Endothelial cell of umbilical vein (primary cell): ENCODE measurements around the gene SYNE1. TPM values are rescaled to one million over a fixed set of nuclear protein-coding genes. Genes with fewer than 3 reads are reported as not detected.

Experiments
- BruUV-seq: library from RNA; stranded (reverse); fragments of 400-500 nt; replicated peaks from 2 replicates; lab custom pipeline; 2021; lab: Mats Ljungman, UMichigan
- CTCF ChIA-PET: fragments of 300-600, 350-600 bp; sonication (Branson Sonifier 250); formaldehyde crosslinking; loops from one replicate; lab custom pipeline; 2021; ENCODE audit warnings: antibody characterized with exemption, inconsistent platforms; lab: Charles Lee
- POLR2A ChIA-PET: fragments of 300-600, 350-600 bp; sonication (Branson Sonifier 250); formaldehyde crosslinking; loops from one replicate; lab custom pipeline; 2021; ENCODE audit warnings: antibody characterized with exemption, inconsistent platforms; lab: Charles Lee
- DNase-seq: peaks from one replicate; pipeline ENCODE4 v3.0.0-alpha.2; 2011; ENCODE audit warnings: low read depth, low spot score
- FAIRE-seq: peaks from 2 replicates; lab custom pipeline; 2011; peaks lifted over from hg19 to GRCh38; lab: Jason Lieb, UNC
- H2AFZ ChIP-seq: 2 replicates; pipeline ENCODE4 v1.6.0; 2012; ENCODE audit warnings: low read depth, low read length, control low read depth, inconsistent platforms
- H3K27ac ChIP-seq: 2 replicates; pipeline ENCODE4 v1.5.1; 2011; ENCODE audit warnings: low read depth, mild to moderate bottlenecking, control low read depth, low read length, moderate library complexity; ENCODE audit not compliant: insufficient read depth
- H3K27me3 ChIP-seq, 2 experiments: 2 replicates each; pipeline versions ENCODE4 v1.6.0 to v1.6.1; 2011; ENCODE audit warnings: low read length in 2 of 2, mixed read lengths in 1 of 2; ENCODE audit not compliant: control insufficient read depth in 2 of 2, insufficient read depth in 2 of 2
- H3K36me3 ChIP-seq, 2 experiments: 2 replicates in 1 of 2; 3 replicates in 1 of 2; pipeline ENCODE4 v1.5.1; 2011; ENCODE audit warnings: low read length in 2 of 2, mild to moderate bottlenecking in 1 of 2, moderate library complexity in 1 of 2; ENCODE audit not compliant: control insufficient read depth in 2 of 2, insufficient read depth in 2 of 2; ENCODE audit errors: extremely low read depth in 1 of 2
- H3K4me1 ChIP-seq: 3 replicates; pipeline ENCODE4 v1.5.1; 2011; ENCODE audit warnings: mild to moderate bottlenecking, low read length; ENCODE audit not compliant: control insufficient read depth, insufficient read depth; ENCODE audit errors: extremely low read depth
- H3K4me2 ChIP-seq: 2 replicates; pipeline ENCODE4 v1.6.1; 2011; ENCODE audit warnings: low read length, control low read depth, mixed read lengths; ENCODE audit not compliant: insufficient read depth
- H3K4me3 ChIP-seq, 3 experiments: fragments of 200-600 bp in 1 of 3; sonication (generic), shearing (Covaris generic) in 1 of 3; replicated peaks in 1 of 3; 2 replicates each; pipeline ENCODE4 v1.5.1; 2011 to 2016; ENCODE audit warnings: control low read depth in 3 of 3, low read length in 3 of 3, mild to moderate bottlenecking in 2 of 3, inconsistent platforms in 1 of 3, low read depth in 1 of 3, moderate library complexity in 1 of 3; ENCODE audit not compliant: insufficient read depth in 1 of 3
- H3K79me2 ChIP-seq: 2 replicates; pipeline ENCODE4 v1.6.0; 2012; ENCODE audit warnings: low read length, inconsistent platforms; ENCODE audit not compliant: control insufficient read depth, insufficient read depth
- H3K9ac ChIP-seq: replicated peaks from 2 replicates; pipeline ENCODE3; 2011; ENCODE audit warnings: low read length, control low read depth; ENCODE audit not compliant: insufficient read depth; ENCODE audit errors: extremely low read depth
- H3K9me1 ChIP-seq: replicated peaks from 3 replicates; pipeline ENCODE4 v1.6.0; 2011; ENCODE audit warnings: mild to moderate bottlenecking, low read length; ENCODE audit not compliant: control insufficient read depth, insufficient read depth; ENCODE audit errors: extremely low read depth
- H3K9me3 ChIP-seq: replicated peaks from 2 replicates; pipeline ENCODE4 v1.5.1; 2012; ENCODE audit warnings: low read length, inconsistent platforms; ENCODE audit not compliant: control insufficient read depth, insufficient read depth
- H4K20me1 ChIP-seq: replicated peaks from 2 replicates; pipeline ENCODE3; 2011; ENCODE audit warnings: mild to moderate bottlenecking, low read length; ENCODE audit not compliant: control insufficient read depth, insufficient read depth; ENCODE audit errors: extremely low read depth
- EZH2 ChIP-seq: IDR thresholded peaks from 2 replicates; pipeline ENCODE4 v1.6.1; 2012; ENCODE audit warnings: borderline replicate concordance, low read depth, mild to moderate bottlenecking, moderate library complexity, low read length, inconsistent platforms; ENCODE audit not compliant: severe bottlenecking
- FOS ChIP-seq: IDR thresholded peaks from 2 replicates; pipeline ENCODE4 v1.6.1; 2011; ENCODE audit warnings: mild to moderate bottlenecking, low read length, moderate library complexity, borderline replicate concordance; ENCODE audit not compliant: insufficient read depth
- GATA2 ChIP-seq: IDR thresholded peaks from 2 replicates; pipeline ENCODE4 v1.7.0; 2011; ENCODE audit warnings: low read depth, mild to moderate bottlenecking, moderate library complexity, mixed read lengths, low read length; ENCODE audit not compliant: insufficient read length, insufficient read depth
- JUN ChIP-seq: IDR thresholded peaks from 2 replicates; pipeline ENCODE4 v1.6.1; 2011; ENCODE audit warnings: borderline replicate concordance, low read depth; ENCODE audit not compliant: insufficient read length, insufficient read depth
- MYC ChIP-seq: IDR thresholded peaks from one replicate; pipeline ENCODE4 v1.6.1; 2011; ENCODE audit warnings: mild to moderate bottlenecking, low read depth, low read length
- POLR2A ChIP-seq: IDR thresholded peaks from 2 replicates; pipeline ENCODE4 v1.6.1; 2012; ENCODE audit warnings: low read depth, mild to moderate bottlenecking, control low read depth, low read length
- POLR2AphosphoS5 ChIP-seq: IDR thresholded peaks from 2 replicates; pipeline ENCODE4 v1.6.1; 2012; ENCODE audit warnings: low read depth, mild to moderate bottlenecking, control low read depth, low read length, moderate library complexity; ENCODE audit not compliant: insufficient read depth
- dilution Hi-C: fragments of 300-500 bp; cut with MboI; formaldehyde crosslinking; loops from one replicate; pipeline ENCODE4 v1.15.0; 2019; ENCODE audit warnings: low sequenced_read_pairs; ENCODE audit not compliant: extremely low pct_ligation_motif_present
- intact Hi-C: fragments of 100-400 bp; cut with micrococcal nuclease; formaldehyde crosslinking; loops from one replicate; pipeline ENCODE4 v1.10.0; 2022
- polyA plus RNA-seq, 4 experiments: library from polyadenylated mRNA; depleted of rRNA in 3 of 4; stranded (reverse) in 3 of 4; unstranded in 1 of 4; fragments of >200 nt; gene quantifications; 2 replicates each; pipeline versions ENCODE4 v1.2.1 to v1.2.3, GENCODE V29; 2011 to 2012; ENCODE audit warnings: missing spikeins in 1 of 4
- total RNA-seq: library from RNA; stranded (reverse); gene quantifications from 2 replicates; pipeline ENCODE4 v1.2.3, GENCODE V29; 2021
- TF ChIP-seq, protein P1 (sequence below), 2 donors: IDR thresholded peaks; 1 replicate in 1 of 2; 2 replicates in 1 of 2; pipeline ENCODE4 v1.5.1; 2011; ENCODE audit warnings: low read length in 2 of 2, mild to moderate bottlenecking in 2 of 2, moderate library complexity in 2 of 2, control low read depth in 1 of 2, inconsistent platforms in 1 of 2, low read depth in 1 of 2; ENCODE audit not compliant: insufficient read depth in 1 of 2; ENCODE audit errors: extremely low read depth in 1 of 2
- TF ChIP-seq, protein P2 (sequence below): IDR thresholded peaks from 2 replicates; pipeline ENCODE4 v1.6.1; 2011; ENCODE audit not compliant: insufficient read depth, insufficient read length

SYNE1 gene
- total and polyA plus RNA-seq, 2 donors (not counting 3 experiments of a cell fraction or from before 2014, with no cell fraction given) = 26.5 to 52.3 TPM

- ChIA-PET POLR2A (no interaction called here), CTCF (interaction anchor here (1.4 to 5.5 kb wide), 2 partner anchors 16 to 20 kb away, joined by 3 to 26 read pairs; no protein-coding TSS in a partner anchor)
- Histone ChIP-seq H3K9me3 (no peaks in the 10 kb centered on the region), H3K9ac (no peak overlapping the region), H3K4me1 (peaks cover 32% of the 10 kb centered on the region), H2AFZ (no peak overlapping the region), H3K27me3 (no peaks in the 10 kb centered on the region), H3K4me3 (no peak overlapping the region), H3K9me1 (no peaks in the 10 kb centered on the region), H3K27ac (no peak overlapping the region), H3K36me3 (no peaks in the 10 kb centered on the region), H3K4me2 (no peak overlapping the region), H4K20me1 (no peaks in the 10 kb centered on the region), H3K79me2 (no peaks in the 10 kb centered on the region)
- TF ChIP-seq, protein P1, sequence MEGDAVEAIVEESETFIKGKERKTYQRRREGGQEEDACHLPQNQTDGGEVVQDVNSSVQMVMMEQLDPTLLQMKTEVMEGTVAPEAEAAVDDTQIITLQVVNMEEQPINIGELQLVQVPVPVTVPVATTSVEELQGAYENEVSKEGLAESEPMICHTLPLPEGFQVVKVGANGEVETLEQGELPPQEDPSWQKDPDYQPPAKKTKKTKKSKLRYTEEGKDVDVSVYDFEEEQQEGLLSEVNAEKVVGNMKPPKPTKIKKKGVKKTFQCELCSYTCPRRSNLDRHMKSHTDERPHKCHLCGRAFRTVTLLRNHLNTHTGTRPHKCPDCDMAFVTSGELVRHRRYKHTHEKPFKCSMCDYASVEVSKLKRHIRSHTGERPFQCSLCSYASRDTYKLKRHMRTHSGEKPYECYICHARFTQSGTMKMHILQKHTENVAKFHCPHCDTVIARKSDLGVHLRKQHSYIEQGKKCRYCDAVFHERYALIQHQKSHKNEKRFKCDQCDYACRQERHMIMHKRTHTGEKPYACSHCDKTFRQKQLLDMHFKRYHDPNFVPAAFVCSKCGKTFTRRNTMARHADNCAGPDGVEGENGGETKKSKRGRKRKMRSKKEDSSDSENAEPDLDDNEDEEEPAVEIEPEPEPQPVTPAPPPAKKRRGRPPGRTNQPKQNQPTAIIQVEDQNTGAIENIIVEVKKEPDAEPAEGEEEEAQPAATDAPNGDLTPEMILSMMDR (IDR thresholded peaks at IDR 0.05; ENCODE audit: extremely low read depth in 1 of 2, insufficient read depth in 1 of 2, low read depth in 1 of 2, low read length in 2 of 2) = no peak
- intact Hi-C loops (no loop called here), dilution Hi-C loops (no loop called here)
- FAIRE-seq = no peak
- peak; percentile 49 for DNase-seq
- no TSS peak for BruUV-seq
Observed at GRCh38 chr6:152318278-152318677, 318.9 kb downstream of the SYNE1 start.

- peak; percentile 62 for TF ChIP-seq FOS
- peak; percentile 77 for TF ChIP-seq MYC
- TF ChIP-seq EZH2 = no peak
- TF ChIP-seq, protein P1 (IDR thresholded peaks at IDR 0.05; ENCODE audit: extremely low read depth in 1 of 2, insufficient read depth in 1 of 2, low read depth in 1 of 2, low read length in 2 of 2) = no peak
- peak; percentile 79 for TF ChIP-seq POLR2AphosphoS5
- peak; percentile 98 for TF ChIP-seq JUN
- peak; percentile 35 for TF ChIP-seq GATA2
- peak; percentile 47 for TF ChIP-seq POLR2A
- TF ChIP-seq, protein P2, sequence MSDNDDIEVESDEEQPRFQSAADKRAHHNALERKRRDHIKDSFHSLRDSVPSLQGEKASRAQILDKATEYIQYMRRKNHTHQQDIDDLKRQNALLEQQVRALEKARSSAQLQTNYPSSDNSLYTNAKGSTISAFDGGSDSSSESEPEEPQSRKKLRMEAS = peak; percentile 91
- POLR2A ChIA-PET = interaction anchor here (1.0 kb wide), 1 partner anchor 14 kb away, joined by 5 read pairs; no protein-coding TSS in a partner anchor
- Histone ChIP-seq H3K27ac (peak overlapping the region; percentile 87), H3K9me1 (no peaks in the 10 kb centered on the region), H3K9ac (peak overlapping the region; percentile 64), H3K4me3 (no peak overlapping the region), H4K20me1 (no peaks in the 10 kb centered on the region), H3K4me1 (peaks cover 32% of the 10 kb centered on the region), H3K79me2 (no peaks in the 10 kb centered on the region), H2AFZ (no peak overlapping the region), H3K27me3 (no peaks in the 10 kb centered on the region), H3K36me3 (no peaks in the 10 kb centered on the region), H3K4me2 (no peak overlapping the region), H3K9me3 (no peaks in the 10 kb centered on the region)
- BruUV-seq = no TSS peak
- dilution Hi-C loops (no loop called here), intact Hi-C loops (loop anchor here (1.0 kb wide), 1 partner anchor 14 kb away; no protein-coding TSS in a partner anchor)
- DNase-seq (peak; percentile 93), FAIRE-seq (peak; percentile 67)
- CTCF ChIA-PET = interaction anchor here (0.5 to 5.5 kb wide), 10 partner anchors 10 to 64 kb away, joined by 3 to 26 read pairs (median 3); no protein-coding TSS in a partner anchor
Observed at GRCh38 chr6:152316024-152316423, 321.1 kb downstream of the SYNE1 start.
